GM19452 (cell line): ENCODE data around the gene WDR26.
A peak's percentile ranks its signal among the peaks of the same experiment; 100 is the strongest.
"Not testable (repeated sequence)": the region's sequence is repeated elsewhere in the genome, so short reads cannot be mapped to it uniquely, and the experiment has no call there.

Source experiments
- ATAC-seq: cut with Tn5 transposase; IDR thresholded peaks from one replicate; pipeline ENCODE4 v1.9.1; 2021; ENCODE audit not compliant: unreplicated experiment

Gene WDR26

GRCh38 chr1:224434691-224435317 is at the start of gene WDR26:
Gene WDR26, minus strand, starts transcription at chr1:224434797.
- ATAC-seq = peak; percentile 87

DNA sequence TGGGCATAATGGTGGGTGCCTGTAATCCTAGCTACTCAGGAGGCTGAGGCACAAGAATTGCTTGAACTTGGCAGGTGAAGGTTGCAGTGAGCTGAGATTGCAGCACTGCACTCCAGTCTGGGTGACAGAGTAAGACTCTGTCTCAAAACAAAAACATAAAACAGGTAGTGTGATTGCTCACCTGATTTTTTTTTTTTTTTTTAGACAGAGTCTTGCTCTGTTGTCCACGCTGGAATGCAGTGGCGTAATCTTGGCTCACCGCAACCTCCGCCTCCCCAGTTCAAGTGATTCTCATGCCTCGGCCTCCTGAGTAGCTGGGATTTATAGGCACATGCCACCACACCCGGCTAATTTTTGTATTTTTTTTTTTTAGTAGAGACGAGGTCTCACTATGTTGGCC is 48.6 kb upstream of the WDR26 start:
- ATAC-seq = not testable (repeated sequence)

DNA sequence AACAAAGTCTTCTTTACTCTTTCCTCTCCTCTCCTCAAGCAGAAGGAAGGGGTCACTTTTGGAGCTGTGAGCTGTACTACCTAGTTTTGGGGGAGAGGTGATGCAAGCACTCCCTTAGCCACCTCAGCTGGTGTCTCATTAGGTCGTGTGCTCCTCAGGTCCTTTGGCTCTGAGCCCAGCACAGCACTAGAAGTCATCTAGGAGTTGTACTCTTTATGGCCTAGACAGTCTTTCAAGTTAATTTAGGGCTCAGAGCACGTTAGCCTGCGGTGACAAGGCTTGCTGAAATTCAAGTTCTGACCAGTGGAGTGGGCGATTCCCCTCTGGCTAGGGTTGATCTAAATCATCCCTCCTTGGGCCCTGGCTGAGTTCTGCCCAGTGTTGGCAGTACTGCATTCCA is 48.0 kb upstream of the WDR26 start:
- no peak for ATAC-seq

DNA sequence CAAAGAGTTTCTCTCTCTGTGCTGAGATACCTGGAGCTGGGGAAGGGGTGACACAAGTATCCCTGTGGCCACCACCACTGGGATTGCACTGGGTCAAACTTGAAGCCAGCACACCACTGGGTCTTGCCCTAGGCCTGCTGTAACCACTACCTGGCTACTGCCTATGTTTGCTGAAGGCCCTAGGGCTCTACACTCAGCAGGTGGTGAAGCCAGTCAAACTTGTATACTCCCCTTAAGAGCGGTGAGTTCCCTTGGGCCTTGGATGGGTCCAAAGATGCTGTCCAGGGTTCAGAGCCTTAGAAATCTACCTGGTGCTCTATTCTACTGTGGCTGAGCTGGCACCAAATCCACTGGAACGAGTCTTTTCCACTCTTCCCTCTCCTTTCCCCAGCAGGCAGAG is 47.0 kb upstream of the WDR26 start:
- ATAC-seq = no peak

DNA sequence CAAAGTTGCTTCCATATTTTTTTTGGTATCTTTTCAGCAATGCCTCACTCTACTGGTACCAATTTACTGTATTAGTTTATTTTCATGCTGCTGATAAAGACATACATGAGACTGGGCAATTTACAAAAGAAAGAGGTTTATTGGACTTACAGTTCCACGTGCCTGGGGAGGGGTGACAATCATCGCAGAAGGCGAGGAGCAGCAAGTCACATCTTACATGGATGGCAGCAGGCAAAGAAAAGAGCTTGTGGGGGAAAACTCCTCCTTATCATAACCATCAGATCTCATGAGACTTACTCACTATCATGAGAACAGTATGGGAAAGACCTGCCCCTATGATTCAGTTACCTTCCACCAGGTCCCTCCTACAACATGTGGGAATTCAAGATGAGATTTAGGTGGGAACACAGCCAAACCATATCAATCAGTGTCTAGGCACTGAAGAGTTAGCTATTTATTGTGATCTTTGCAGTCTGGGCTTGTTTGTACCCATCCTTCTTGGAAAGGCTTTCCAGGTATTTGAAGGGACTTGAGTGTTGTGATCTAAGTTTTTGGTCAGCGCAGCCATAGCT is 46.4 kb upstream of the WDR26 start:
- not testable (repeated sequence) for ATAC-seq

DNA sequence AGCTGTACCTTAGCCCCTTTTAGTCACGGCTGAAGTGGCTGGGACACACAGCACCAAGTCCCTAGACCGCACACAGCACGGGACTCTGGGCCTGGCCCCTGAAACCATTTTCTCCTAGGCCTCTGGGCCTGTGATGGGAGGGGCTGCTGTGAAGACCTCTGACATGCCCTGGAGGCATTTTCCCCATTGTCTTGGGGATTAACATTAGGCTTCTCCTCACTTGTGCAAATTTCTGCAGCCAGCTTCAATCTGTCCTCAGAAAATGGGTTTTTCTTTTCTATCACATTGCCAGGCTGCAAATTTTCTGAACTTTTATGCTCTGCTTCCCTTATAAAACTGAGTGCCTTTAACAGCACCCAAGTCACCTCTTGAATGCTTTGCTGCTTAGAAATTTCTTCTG is 45.6 kb upstream of the WDR26 start:
- not testable (repeated sequence) for ATAC-seq

DNA sequence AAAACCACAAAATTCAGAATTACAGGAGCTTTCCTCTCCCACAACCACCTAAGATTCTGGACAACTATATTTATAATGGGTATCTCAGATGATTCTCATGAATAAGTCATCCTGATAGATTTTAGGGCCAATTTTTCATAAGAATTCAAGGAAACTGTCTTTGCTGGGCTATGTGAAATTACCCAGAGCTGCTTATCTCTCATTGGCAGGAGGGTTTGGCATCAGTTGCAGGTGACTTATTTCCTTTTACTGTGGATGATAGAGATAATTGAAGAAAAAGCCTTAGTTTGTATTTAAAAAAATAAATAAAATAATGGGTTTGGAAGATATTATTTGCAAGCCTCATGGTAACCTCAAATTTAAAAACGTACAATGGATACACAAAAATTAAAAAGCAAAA is 38.2 kb upstream of the WDR26 start:
- no peak for ATAC-seq

- no peak for ATAC-seq
These were observed 31.6 kb upstream of the WDR26 start for GRCh38 chr1:224466154-224466553.

DNA sequence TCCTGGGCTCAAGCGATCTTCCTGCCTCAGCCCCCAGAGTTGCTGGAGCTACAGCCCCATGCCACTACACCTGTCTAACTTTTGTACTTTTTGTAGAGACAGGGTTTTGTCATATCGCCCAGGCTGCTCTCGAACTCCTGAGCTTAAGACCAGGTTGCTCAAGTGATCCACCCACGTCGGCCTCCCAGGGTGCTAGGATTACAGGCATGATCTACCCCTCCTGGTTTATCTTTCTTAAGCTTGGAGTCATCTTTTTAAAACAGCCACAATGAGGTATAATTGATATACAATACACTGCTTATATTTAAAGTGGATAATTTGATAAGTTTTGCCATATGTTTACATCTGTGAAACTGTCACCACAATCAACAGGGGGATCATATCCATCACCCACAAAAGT is 25.4 kb upstream of the WDR26 start:
- ATAC-seq = no peak

- ATAC-seq = no peak
These were observed 24.4 kb upstream of the WDR26 start for GRCh38 chr1:224458996-224459395.

GRCh38 chr1:224458296-224458695 is 23.7 kb upstream of the WDR26 start:
- ATAC-seq = no peak

DNA sequence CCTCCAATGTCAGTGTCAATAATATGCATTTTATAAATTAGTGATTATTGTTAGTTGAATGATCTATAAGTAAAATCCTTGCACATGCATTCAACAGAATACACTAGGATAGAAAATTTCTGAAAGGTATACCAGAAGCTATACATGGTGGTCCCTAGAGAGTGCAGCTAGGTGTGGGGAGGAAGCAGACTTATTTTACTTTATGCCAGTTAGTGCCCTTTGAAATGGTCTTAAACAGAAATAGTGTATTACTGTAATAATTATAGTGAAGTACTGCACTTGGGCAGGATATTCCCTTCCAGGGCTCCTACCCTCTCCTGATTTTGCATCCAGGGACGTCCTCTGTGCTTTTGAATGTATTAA is 23.2 kb upstream of the WDR26 start:
- ATAC-seq = no peak

DNA sequence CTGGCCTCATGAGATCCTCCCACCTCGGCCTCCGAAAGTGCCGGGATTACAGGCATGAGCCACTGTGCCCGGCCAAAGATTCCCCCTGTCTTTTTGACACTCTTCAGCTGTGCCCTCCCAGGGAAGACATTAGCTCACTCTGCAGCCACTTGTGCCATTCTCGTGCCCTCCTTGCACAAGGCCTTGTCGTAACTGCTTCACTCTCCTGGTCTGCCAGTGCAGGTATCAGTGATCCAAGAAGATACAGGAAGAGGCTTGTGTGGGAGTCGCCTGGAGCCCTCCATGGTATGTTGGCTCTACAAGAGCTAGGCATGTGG is 22.0 kb upstream of the WDR26 start:
- ATAC-seq = no peak

DNA sequence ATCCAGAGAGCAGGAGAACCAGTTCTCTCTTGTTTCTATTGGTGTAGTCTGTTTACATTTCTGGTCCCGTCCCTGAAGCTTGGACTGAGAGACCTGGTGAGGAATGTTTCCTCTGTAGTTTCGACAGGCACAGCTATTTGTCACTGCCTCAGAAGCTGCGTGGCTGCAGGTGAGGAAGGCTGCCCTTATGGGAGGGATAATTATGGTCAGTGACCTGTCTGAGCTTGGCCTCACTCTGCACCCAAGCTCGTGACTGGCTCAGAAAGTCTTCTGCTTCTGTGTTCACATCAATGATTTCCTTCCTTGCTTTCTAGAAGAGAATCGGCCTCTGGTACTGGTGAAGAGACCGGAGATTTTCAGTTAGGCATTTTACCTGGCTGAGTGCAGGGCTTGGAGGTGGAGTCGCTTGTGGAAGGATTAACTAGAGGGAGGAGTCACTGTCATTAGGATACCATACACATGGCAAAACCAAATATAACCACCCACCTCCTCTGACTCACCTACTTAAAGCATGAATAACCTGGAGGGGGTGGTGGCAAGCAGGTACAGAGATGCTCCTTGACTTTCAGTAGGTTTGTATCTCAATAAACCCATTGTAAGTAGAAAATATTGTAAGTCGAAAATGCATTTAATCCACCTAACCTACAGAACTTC is 19.9 kb upstream of the WDR26 start:
- ATAC-seq = no peak

DNA sequence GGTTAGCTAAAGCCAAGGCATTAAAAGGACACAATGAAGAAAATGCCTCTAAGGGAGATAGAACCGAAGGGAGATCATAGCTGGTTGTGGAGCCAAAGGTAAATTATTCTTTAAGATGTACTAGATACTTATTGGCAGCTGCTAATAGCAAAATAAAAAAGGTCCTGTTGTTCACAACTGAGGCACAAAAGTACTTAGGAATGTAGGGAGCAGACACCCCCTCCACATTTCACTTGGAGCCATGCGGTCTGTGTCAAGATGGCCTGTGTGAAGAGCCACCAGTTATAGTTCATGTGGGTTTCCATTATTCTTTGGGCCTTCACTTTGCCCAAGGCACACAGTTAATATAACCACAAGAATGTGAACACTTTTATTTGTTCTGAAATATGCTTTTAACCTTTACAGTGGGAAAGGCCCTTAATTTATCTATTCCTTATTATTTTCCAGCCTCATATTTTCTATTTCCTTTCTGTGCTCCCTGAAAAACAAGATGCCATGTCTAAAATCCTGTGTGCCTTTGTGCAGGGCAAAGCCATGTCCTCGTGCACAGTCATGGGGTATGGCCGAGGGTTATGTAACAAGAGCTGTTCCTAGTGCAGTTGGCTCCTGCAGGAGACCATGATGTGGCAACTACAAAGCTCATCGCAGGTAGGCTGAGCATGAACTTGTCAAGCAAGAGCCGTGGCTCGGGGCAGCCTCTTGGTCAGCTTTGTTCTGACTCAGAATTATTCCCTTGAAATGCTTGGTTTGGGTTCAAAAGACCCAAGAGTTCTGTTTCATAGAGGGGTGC is 16.2 kb upstream of the WDR26 start:
- no peak for ATAC-seq

DNA sequence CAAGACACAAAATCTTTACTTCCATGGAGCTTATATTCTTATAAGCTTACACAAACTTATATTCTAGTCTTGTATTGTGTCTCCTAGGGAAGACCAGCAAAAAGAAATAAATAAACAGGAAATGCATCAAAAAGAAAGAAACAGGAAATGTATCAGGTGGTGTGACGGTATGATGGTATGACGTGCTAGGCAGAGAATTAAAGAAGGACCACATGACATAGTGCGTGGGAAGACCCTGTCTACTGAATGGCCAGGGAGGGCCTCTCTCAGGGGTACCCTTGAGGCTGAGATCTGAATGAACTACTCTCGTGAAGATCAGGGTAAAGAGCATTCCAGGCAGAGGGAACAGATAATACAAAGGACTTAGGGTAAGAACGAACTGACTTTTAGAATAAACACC is 15.6 kb upstream of the WDR26 start:
- no peak for ATAC-seq

DNA sequence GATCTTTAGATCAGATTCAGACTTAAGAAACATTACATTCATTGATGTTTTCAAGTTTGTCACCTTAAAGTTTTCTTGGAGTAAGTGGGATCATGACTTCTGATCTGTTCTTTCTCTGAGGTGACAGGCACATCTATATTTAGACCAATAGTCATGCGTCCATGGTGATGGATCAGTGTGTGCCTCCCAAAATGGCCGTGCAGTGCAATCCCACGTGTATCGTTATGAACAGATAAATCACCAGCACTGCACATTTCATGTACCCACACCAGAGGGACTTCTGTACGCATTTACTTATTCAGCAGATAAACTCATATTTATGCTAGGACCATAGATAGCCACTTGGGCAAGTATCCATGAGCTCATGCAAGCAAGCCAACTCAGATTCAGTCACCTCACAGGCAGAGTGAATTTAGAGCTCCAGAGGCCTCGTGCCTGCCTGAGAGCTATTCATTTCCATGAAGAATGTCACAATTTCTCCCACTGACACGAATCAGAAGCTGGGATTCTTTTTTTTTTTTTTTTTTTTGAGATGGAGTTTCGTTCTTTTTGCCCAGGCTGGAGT is 13.9 kb upstream of the WDR26 start:
- ATAC-seq = no peak

GRCh38 chr1:224447971-224448370 is 13.4 kb upstream of the WDR26 start:
- ATAC-seq = no peak

- no peak for ATAC-seq
These were observed 12.7 kb upstream of the WDR26 start for GRCh38 chr1:224447251-224447650.

DNA sequence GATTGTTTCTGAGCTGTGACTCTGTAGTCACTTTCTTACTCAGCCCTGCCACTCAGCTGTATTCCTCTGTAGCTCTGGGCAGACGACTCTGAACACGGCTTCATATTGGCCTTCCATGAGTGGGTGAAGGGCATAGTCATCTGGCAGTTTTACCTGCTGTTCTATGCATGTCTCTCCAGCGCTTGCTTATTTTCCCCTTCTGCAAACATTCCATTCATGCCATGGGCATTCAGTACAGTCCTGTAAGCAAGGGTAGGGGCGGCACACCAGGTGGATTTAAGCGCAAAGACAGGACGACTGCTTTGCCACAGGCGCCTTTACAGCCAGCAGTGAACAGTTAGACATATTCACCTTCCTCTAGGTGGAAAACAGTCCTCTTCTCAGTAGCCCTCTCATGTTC is 4.4 kb upstream of the WDR26 start:
- ATAC-seq = no peak

DNA sequence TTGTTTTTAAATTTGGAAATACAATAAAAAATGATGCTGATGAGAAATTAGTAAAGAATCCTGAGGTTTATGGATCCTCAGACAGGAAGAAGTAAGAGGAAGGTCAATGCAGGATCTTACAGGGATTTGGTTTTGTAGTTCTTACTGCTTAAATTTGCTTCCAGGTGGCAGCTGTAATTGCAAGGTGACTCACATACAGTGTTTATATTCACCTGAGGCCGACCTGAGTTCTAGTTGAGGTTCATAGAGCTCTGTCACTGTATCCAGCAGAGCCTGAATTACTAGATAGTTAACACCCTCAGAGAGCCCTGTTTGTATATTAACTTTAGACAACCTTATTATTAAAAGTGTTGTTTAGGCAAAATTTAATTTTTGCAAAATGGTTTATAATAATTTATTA is 1.4 kb upstream of the WDR26 start:
- ATAC-seq = no peak

GRCh38 chr1:224435318-224435763 is 744 bp upstream of the WDR26 start:
- peak; percentile 9 for ATAC-seq
